ENCODE measurements around the gene MEI1. TPM values are rescaled to one million over a fixed set of nuclear protein-coding genes. Genes with fewer than 3 reads are reported as not detected.
"Not testable (repeated sequence)": the region's sequence is repeated elsewhere in the genome, so short reads cannot be mapped to it uniquely, and the experiment has no call there.

MEI1 gene
- total and polyA plus RNA-seq, 2 experiments from 2014 or later, result 0.18 TPM; not detected in 1

DNA sequence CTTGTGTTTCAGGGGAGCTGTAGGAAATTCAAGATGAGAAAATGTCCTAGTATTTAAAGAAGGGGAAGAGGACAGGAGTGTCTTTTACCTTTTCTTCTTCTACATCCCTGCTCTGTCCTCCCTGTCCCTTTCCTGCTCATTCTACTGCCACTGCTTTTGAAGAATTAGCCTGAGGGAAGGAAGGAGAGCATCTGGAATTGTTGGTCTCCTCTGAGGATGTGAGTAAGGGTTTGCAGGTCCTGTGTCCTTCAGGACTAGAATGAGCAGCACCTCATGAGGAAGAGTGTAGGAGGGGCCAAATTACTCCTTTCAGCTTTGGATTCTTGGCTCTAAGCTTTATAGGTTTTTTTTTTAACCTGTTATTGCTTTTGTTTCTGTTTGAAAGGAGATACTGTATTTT lies 34.8 kb upstream of the MEI1 start:
- Histone ChIP-seq H3K27ac (no peak overlapping the region), H2AFZ (no peak overlapping the region), H3K4me3 (no peak overlapping the region), H3K36me3 (replicated peaks; ENCODE audit: insufficient read depth, low read depth) (no peaks in the 10 kb centered on the region), H3K27me3 (no peaks in the 10 kb centered on the region), H3K4me1 (ENCODE audit: insufficient read depth) (no peaks in the 10 kb centered on the region), H3K9me2 (replicated peaks; ENCODE audit: insufficient read depth) (no peaks in the 10 kb centered on the region), H4K20me1 (ENCODE audit: insufficient read depth, poor library complexity, severe bottlenecking) (no peaks in the 10 kb centered on the region), H3K4me2 (no peak overlapping the region), H3K9me3 (ENCODE audit: low read depth) (no peaks in the 10 kb centered on the region), H3K79me2 (peaks cover 6% of the 10 kb centered on the region)
- TF ChIP-seq, protein P1, sequence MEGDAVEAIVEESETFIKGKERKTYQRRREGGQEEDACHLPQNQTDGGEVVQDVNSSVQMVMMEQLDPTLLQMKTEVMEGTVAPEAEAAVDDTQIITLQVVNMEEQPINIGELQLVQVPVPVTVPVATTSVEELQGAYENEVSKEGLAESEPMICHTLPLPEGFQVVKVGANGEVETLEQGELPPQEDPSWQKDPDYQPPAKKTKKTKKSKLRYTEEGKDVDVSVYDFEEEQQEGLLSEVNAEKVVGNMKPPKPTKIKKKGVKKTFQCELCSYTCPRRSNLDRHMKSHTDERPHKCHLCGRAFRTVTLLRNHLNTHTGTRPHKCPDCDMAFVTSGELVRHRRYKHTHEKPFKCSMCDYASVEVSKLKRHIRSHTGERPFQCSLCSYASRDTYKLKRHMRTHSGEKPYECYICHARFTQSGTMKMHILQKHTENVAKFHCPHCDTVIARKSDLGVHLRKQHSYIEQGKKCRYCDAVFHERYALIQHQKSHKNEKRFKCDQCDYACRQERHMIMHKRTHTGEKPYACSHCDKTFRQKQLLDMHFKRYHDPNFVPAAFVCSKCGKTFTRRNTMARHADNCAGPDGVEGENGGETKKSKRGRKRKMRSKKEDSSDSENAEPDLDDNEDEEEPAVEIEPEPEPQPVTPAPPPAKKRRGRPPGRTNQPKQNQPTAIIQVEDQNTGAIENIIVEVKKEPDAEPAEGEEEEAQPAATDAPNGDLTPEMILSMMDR (IDR thresholded peaks at IDR 0.05; ENCODE audit: poor library complexity), result no peak
- no peak for TF ChIP-seq EZH2phosphoT487 (IDR thresholded peaks at IDR 0.05; ENCODE audit: low read depth, severe bottlenecking, unreplicated experiment)
- TF ChIP-seq EZH2 (IDR thresholded peaks at IDR 0.05; ENCODE audit: borderline replicate concordance), result no peak
- no peak for DNase-seq (ENCODE audit: low spot score)

DNA sequence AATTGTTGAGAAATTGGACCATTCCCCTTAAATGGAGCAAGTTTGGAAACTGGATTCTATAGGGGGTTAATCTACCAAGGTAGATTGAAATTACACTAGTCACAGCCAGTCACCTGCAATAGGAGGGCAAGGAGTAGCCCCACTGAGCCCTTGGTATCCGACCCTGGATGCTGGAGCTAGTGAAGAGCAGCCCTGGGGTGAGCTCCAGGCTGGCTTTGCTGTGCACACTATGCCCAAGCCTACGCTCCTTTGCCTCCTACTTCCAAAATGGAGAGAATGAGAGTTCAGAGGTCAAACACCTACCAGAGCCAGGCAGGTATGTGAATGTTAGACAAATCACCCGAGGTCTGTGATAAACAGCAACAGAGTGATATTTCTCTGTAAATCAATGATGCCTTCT lies 34.4 kb upstream of the MEI1 start:
- H3K9me3 ChIP-seq (ENCODE audit: low read depth), result no peaks in the 10 kb centered on the region
- no peak overlapping the region for H3K4me3 ChIP-seq
- no peaks in the 10 kb centered on the region for H3K36me3 ChIP-seq (replicated peaks; ENCODE audit: insufficient read depth, low read depth)
- no peaks in the 10 kb centered on the region for H3K27me3 ChIP-seq
- H3K4me1 ChIP-seq (ENCODE audit: insufficient read depth), result no peaks in the 10 kb centered on the region
- DNase-seq (ENCODE audit: low spot score), result no peak
- H3K9me2 ChIP-seq (replicated peaks; ENCODE audit: insufficient read depth), result no peaks in the 10 kb centered on the region
- WGBS (ENCODE audit: low lambda C conversion rate, missing lambda C conversion rate), result 78% methylated on average over 3 of the region's 3 CpGs
- TF ChIP-seq EZH2phosphoT487 (IDR thresholded peaks at IDR 0.05; ENCODE audit: low read depth, severe bottlenecking, unreplicated experiment) (no peak), EZH2 (IDR thresholded peaks at IDR 0.05; ENCODE audit: borderline replicate concordance) (no peak)
- TF ChIP-seq, protein P1 (IDR thresholded peaks at IDR 0.05; ENCODE audit: poor library complexity), result no peak
- H3K27ac ChIP-seq, result no peak overlapping the region
- no peaks in the 10 kb centered on the region for H4K20me1 ChIP-seq (ENCODE audit: insufficient read depth, poor library complexity, severe bottlenecking)
- H3K79me2 ChIP-seq, result peaks cover 6% of the 10 kb centered on the region
- no peak overlapping the region for H3K4me2 ChIP-seq
- H2AFZ ChIP-seq, result no peak overlapping the region

DNA sequence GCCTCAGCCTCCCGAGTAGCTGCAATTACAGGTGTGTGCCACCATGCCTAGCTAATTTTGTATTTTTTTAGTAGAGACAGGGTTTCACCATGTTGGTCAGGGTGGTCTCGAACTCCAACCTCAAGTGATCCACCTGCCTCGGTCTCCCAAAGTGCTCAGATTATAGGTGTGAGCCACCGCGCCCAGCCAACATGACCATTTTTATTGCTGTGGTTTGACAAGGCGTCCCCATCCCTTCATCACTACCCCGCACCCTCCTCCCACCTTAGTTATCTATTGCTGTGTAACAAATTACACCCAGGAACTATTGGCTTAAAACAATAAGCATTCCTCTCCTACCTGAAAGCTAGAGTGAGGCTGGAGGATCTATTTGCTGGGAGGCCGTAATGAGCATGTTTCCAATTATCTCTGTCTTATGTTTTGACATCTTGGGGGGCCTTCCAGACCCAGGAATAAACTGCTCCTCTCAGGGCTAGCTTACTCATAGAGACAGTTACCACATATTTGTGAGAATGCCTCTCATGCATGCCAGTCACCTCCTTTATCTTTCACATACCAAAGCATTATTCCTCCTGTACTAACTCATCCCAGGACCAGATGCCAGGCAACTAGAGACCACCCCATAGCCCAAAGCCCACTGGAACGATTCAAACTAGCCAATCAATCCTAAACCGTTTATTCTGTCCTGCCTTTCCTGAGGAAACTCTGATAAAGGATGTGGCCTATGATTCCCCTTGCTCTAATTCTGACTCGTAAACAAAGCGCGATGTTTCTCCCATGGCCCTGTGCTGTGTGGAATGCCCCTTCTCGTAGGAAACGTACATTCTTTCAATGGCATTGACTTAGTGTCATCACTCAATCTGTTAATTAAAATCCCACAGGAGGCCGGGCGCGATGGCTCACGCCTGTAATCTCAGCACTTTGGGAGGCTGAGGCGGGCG lies 30.1 kb upstream of the MEI1 start:
- no peaks in the 10 kb centered on the region for H4K20me1 ChIP-seq (ENCODE audit: insufficient read depth, poor library complexity, severe bottlenecking)
- no peaks in the 10 kb centered on the region for H3K4me1 ChIP-seq (ENCODE audit: insufficient read depth)
- H3K4me3 ChIP-seq, result no peak overlapping the region
- no peaks in the 10 kb centered on the region for H3K9me3 ChIP-seq (ENCODE audit: low read depth)
- peaks cover 6% of the 10 kb centered on the region for H3K79me2 ChIP-seq
- no peaks in the 10 kb centered on the region for H3K9me2 ChIP-seq (replicated peaks; ENCODE audit: insufficient read depth)
- peak overlapping the region; percentile 30 for H3K27ac ChIP-seq
- H2AFZ ChIP-seq, result no peak overlapping the region
- no peak overlapping the region for H3K4me2 ChIP-seq
- no peak for DNase-seq (ENCODE audit: low spot score)
- 83% methylated on average over 21 of the region's 21 CpGs for WGBS (ENCODE audit: low lambda C conversion rate, missing lambda C conversion rate)
- H3K36me3 ChIP-seq (replicated peaks; ENCODE audit: insufficient read depth, low read depth), result no peaks in the 10 kb centered on the region
- no peaks in the 10 kb centered on the region for H3K27me3 ChIP-seq
- TF ChIP-seq EZH2phosphoT487 (IDR thresholded peaks at IDR 0.05; ENCODE audit: low read depth, severe bottlenecking, unreplicated experiment) (no peak), EZH2 (IDR thresholded peaks at IDR 0.05; ENCODE audit: borderline replicate concordance) (no peak)
- TF ChIP-seq, protein P1 (IDR thresholded peaks at IDR 0.05; ENCODE audit: poor library complexity), result no peak

DNA sequence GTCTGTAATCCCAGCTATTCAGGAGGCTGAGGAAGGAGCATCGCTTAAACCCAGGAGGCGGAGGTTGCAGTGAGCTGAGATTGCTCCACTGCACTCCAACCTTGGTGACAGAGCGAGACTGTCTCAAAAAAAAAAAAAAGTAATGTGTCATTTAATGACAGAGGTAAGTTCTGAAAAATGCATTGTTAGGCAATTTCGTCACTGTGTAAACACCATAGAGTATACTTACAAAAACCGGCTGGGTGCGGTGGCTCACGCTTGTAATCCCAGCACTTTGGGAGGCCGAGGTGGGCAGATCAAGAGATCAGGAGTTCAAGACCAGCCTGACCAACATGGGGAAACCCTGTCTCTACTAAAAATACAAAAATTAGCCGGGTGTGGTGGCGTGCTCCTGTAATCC lies 27.2 kb upstream of the MEI1 start:
- H3K9me3 ChIP-seq (ENCODE audit: low read depth); H3K36me3 ChIP-seq (replicated peaks; ENCODE audit: insufficient read depth, low read depth); H3K27me3 ChIP-seq; H3K4me3 ChIP-seq; H3K4me1 ChIP-seq (ENCODE audit: insufficient read depth); H2AFZ ChIP-seq; H4K20me1 ChIP-seq (ENCODE audit: insufficient read depth, poor library complexity, severe bottlenecking); H3K4me2 ChIP-seq; H3K9me2 ChIP-seq (replicated peaks; ENCODE audit: insufficient read depth); H3K79me2 ChIP-seq: not testable (repeated sequence)
- 82% methylated on average over 10 of the region's 10 CpGs for WGBS (ENCODE audit: low lambda C conversion rate, missing lambda C conversion rate)
- peak; percentile 63 for DNase-seq (ENCODE audit: low spot score)
- peak overlapping the region; percentile 67 for H3K27ac ChIP-seq
